Astrocyte of the cerebellum (primary cell): Measurements from ENCODE around the gene CPED1.

ENCODE experiments used
- DNase-seq: peaks from one replicate; pipeline ENCODE4 v3.0.0-alpha.2; 2011; ENCODE audit warnings: low read depth
- H3K4me3 ChIP-seq: 2 replicates; pipeline ENCODE4 v1.5.1; 2011; ENCODE audit warnings: mild to moderate bottlenecking, low read depth, low read length, moderate library complexity
- in situ Hi-C: cut with HindIII; loops from 2 replicates; pipeline ENCODE4 v1.10.0; 2017; ENCODE audit warnings: low sequenced_read_pairs
- TF ChIP-seq, protein P1 (sequence below): IDR thresholded peaks from 2 replicates; pipeline ENCODE4 v1.5.1; 2012; ENCODE audit warnings: low read length, low read depth, moderate library complexity, mild to moderate bottlenecking; ENCODE audit errors: missing control alignments

The CPED1 gene

DNA sequence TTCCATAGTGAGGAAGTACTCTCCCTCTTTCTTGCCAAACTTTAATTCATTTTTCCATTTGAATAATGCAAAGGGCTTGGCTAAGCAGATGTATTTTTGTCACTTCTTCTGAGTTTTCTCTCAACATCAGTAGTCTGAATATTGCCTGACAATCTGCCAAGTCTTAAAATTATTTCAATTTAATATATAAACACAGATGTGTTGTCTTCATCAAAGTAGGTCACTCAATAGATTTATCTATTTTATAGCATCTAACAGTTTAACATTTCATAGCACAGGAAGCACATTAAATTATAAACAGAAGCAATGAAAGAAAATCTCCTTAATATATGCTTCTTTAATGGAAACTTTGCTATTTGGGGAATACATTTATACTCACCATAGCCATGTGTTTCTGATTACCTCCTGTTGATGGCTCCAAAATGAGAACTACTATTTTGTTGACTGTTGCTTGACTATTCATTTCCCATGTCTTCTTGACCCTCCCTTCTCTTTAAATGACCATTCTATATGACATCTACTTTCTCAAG lies 4.5 kb downstream of the CPED1 start:
- TF ChIP-seq, protein P1, sequence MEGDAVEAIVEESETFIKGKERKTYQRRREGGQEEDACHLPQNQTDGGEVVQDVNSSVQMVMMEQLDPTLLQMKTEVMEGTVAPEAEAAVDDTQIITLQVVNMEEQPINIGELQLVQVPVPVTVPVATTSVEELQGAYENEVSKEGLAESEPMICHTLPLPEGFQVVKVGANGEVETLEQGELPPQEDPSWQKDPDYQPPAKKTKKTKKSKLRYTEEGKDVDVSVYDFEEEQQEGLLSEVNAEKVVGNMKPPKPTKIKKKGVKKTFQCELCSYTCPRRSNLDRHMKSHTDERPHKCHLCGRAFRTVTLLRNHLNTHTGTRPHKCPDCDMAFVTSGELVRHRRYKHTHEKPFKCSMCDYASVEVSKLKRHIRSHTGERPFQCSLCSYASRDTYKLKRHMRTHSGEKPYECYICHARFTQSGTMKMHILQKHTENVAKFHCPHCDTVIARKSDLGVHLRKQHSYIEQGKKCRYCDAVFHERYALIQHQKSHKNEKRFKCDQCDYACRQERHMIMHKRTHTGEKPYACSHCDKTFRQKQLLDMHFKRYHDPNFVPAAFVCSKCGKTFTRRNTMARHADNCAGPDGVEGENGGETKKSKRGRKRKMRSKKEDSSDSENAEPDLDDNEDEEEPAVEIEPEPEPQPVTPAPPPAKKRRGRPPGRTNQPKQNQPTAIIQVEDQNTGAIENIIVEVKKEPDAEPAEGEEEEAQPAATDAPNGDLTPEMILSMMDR: no peak
- in situ Hi-C loops: loop anchor here (5.0 to 25.0 kb wide), 4 partner anchors 34 to 544 kb away; no protein-coding TSS in a partner anchor
- H3K4me3 ChIP-seq: no peak overlapping the region
- no peak for DNase-seq

- TF ChIP-seq, protein P1: no peak
- H3K4me3 ChIP-seq: no peak overlapping the region
- no peak for DNase-seq
- in situ Hi-C loops: loop anchor here (5.0 to 25.0 kb wide), 4 partner anchors 34 to 544 kb away; no protein-coding TSS in a partner anchor
Measured at GRCh38 chr7:120993553-120994191, 5.2 kb downstream of the CPED1 start.

GRCh38 chr7:120994512-120995410 lies 6.2 kb downstream of the CPED1 start:
- in situ Hi-C loops: loop anchor here (5.0 to 25.0 kb wide), 4 partner anchors 33 to 543 kb away; no protein-coding TSS in a partner anchor
- no peak for DNase-seq
- TF ChIP-seq, protein P1: no peak
- no peak overlapping the region for H3K4me3 ChIP-seq

DNA sequence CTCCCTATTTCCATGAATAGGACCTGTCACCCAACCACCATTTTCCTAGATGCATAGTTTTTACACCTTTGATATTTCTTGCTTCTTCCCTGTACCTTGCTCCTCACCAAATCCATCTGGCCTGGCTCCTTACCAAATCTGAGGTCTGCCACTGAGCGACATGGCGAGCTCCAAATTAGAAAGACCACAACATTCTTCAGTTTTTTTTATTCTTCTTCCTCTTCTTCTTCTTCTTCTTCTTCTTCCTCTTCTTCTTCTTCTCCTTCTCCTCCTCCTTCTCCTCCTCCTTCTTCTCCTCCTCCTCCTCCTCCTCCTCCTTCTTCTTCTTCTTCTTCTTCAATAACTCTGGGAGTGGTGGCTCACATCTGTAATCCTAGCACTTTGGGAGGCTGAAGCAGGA lies 7.1 kb downstream of the CPED1 start:
- DNase-seq: no peak
- TF ChIP-seq, protein P1: no peak
- H3K4me3 ChIP-seq: no peak overlapping the region
- in situ Hi-C loops: loop anchor here (10.0 to 25.0 kb wide), 3 partner anchors 79 to 542 kb away; no protein-coding TSS in a partner anchor

DNA sequence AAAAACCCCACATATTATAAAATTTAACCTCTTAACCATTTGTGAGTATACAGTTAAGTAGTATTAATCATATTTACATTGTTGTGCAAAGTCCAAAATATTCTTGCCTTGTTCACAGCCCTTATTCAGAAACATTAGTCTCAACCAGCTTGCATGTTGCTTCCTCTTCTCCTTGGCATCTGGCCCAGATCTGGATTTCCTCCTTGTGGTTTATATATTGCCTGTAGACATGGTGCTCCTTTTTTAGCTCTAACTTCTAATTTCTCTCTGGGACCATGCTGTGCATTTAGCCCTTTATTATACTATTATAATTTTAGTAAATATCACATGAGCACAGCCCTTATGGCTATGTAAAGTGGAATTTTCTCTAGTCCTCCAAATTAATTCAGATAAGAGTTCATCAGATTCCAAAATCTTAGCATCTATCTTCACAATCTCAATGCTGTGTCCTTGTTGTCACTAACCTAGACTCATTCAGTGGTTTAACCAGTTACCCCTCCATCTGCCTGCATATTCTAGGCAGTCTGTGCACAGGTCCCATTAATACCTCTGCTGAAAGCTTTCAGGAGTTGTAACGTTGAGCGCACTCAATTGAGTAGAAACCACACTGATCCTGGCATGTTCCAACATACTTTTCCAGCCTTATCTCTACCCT lies 7.9 kb downstream of the CPED1 start:
- no peak overlapping the region for H3K4me3 ChIP-seq
- in situ Hi-C loops: loop anchor here (10.0 to 25.0 kb wide), 3 partner anchors 78 to 541 kb away; no protein-coding TSS in a partner anchor
- TF ChIP-seq, protein P1: no peak
- DNase-seq: peak; percentile 85

DNA sequence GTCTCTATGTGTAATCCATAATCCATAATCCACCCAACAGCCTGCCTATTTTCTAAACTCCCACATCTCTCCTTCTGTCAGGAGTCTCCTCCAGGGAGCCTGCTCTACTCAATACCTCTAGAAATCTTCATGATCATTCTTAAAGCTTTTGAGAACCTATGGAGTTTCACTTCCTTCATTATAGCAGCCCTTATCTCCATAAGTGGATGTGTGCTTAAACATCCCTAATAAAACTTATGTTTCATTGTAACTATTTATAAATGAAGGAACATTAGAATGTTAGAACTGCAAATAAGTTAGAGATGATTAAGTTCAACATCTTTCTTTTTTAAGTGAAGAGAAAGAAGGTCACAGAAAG lies 8.5 kb downstream of the CPED1 start:
- TF ChIP-seq, protein P1: no peak
- no peak overlapping the region for H3K4me3 ChIP-seq
- in situ Hi-C loops: loop anchor here (10.0 to 25.0 kb wide), 3 partner anchors 78 to 540 kb away; no protein-coding TSS in a partner anchor
- no peak for DNase-seq
